Measurements from ENCODE around the gene SDK1.

The SDK1 gene

DNA sequence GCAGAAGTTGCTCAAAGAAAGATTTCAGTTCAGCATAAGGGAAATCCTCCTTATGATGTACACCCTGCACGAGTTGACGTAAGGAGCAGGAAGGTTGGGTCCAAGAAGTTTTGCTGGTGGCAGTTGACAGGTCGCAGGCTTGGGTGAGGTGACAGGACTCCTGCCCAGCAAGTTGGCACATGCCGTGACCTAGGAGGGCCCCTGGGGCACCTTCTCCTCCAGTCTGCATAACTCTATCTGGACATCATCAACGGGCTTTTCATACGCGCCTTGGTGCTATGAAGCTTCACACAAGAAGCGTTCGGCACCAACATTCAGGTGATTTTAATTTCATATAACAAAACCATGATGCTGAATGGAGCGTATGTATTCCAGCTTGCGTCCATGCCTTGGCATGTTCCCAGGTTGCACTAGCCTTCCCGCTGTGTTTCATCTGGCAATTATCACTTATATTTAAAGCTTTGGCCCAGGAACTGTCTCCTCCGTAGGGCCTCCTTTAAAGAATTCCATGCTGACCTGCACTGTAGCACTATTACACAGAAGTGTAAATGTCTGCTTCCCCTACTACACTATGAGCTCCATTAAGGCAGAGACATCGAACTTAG lies 729.4 kb downstream of the SDK1 start:
- no peak for DNase-seq

GRCh38 chr7:4033996-4034395 lies 732.9 kb downstream of the SDK1 start:
- no peak for DNase-seq

DNA sequence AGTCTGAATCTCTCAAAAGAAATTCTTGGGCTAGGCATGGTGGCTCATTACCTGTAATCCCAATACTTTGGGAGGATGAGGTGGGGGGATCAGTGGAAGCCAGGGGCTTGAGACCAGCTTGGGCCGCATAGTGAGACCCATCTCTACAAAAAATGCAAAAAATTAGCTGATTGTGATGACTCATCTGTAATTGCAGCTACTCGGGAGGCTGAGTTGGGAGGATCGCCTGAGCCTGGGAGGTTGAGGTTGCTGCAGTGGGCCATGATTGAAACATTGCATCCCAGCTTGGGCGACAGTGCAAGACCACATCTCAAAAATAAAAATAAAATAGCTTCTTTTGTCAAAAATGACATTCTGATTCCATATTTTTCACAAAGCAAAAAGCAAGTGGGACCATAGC lies 736.3 kb downstream of the SDK1 start:
- no peak for DNase-seq

DNA sequence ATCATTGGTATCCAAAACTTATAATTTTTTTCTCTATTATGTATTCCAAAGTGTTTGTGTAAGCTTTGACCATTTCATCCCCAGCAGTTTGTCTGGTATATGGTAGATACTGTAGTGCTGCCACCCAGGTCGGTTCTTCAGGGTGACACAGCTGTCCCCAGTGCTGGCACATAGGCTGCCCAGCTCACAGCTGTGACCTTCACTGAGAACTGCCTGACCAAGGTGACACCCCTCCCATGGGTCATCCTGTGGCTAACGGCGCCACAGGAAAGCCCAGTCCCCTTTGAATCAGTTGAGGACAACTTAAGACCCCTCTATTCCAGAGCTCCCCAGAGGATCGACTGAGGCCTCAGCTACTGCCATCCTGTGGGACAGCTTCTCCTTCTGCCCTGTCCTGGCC lies 736.8 kb downstream of the SDK1 start:
- no peak for DNase-seq

DNA sequence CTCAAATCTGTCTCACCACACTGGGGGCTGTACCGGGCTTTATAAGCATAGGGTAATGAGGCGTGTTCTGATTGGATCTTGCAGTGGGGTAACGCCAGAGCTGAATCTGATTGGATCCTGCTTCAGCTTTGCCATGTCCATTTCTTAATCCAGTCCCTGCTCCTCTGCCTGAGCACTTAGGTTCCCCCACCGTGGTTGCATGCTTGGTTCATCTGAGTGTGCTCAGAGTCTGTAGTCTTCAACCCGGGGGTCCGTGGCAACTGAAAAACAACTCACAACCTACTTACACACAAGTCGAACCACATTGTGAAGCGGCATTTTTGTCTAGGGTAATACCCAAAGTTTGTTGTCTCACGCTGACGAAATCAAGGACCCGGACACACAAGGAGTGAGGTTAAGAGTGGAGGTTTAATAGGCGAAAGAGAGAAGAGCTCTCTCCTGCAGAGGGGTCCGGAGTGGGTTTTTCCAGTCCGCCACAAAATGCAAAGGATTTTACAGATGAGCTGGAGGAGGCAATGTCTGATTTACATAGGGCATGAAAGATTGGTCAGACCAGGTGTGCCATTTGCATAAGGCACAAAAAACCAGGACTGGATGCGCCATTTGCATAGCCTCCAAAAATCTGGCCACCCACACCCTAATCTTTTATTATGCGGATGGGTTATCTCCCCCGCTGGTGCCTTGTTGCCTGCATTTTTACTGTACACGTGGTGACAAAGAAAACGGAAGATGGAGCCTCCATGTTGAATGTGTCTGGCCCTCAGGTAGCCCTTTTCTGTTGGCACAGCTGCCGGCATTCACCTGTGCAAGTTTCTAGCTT lies 739.3 kb downstream of the SDK1 start:
- DNase-seq: no peak

GRCh38 chr7:4042402-4043045 lies 741.5 kb downstream of the SDK1 start:
- no peak for DNase-seq

GRCh38 chr7:4043988-4044387 lies 742.9 kb downstream of the SDK1 start:
- no peak for DNase-seq

- DNase-seq: no peak
Observed at GRCh38 chr7:4045450-4045849, 744.4 kb downstream of the SDK1 start.

DNA sequence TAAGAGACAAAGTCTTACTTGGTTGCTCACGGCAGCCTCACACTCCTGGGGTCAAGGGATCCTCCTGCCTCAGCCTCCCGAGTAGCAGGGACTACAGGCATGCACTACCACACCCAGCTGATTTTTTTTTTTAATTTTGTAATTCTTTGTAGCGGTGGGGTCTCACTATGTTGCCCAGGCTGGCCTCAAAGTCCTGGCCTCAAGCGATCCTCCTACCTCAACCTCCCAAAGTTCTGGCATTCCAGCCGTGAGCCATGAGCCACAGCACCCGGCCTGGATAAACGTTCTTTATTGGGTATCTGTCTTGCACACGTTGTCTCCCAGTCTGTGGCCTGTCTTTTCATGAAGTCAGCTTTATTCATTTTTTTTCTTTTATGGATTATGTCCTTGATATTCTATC lies 744.9 kb downstream of the SDK1 start:
- DNase-seq: no peak

GRCh38 chr7:4048336-4048735 lies 747.3 kb downstream of the SDK1 start:
- no peak for DNase-seq

- DNase-seq: no peak
Observed at GRCh38 chr7:4049202-4049601, 748.1 kb downstream of the SDK1 start.

GRCh38 chr7:4050126-4050660 lies 749.1 kb downstream of the SDK1 start:
- DNase-seq: no peak

GRCh38 chr7:4051696-4052095 lies 750.6 kb downstream of the SDK1 start:
- DNase-seq: no peak

GRCh38 chr7:4052130-4052529 lies 751.1 kb downstream of the SDK1 start:
- no peak for DNase-seq

DNA sequence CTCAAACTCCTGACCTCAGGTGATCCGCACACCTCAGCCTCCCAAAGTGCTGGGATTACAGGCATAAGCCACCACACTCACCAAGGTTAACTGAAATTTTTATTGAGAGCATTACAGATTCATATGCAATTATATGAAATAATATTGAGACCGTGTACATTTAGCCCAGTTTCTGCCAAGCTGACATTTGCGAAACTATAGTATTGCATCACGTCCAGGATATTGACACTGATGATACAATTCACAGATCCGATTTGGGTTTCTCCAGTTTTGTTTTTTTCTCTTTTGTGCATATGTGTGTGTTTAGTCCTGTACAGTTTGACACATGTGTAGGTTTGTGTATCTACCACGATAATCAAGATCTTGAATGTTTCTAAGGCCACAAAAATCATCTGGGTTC lies 753.1 kb downstream of the SDK1 start:
- DNase-seq: no peak

DNA sequence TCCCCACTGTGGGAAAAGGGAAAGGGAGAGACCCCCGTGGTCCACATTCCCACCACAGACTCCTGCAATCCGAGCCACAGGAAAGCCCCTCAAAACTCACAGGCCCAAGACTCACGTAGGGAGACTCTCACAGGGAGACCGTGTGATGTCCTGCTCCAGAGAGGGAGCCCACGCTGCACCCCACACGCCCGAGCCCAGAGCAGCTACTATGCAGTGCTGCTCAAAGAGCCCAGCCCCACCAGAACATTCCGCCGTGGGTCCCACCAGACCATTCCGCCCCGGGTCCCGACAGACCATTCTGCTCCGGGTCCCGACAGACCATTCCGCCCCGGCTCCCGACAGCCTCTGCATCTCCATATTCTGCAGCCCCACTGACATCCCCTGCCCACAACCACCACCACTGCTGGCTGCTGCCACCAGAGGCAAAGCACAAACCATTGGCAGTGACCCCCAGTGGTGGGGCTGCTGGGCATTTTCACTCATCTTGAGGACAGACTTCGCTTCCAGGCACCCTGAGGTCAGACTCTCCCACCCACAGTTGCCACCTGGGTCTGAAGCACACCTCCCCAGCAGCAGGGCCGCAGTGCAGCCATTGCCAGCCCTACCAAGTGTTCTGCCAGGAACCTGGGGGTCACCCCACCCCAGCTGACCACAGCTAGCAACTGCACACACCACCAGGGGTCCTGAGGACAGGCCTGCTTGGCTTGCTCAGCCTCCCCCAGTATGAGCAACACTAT lies 755.7 kb downstream of the SDK1 start:
- no peak for DNase-seq

DNA sequence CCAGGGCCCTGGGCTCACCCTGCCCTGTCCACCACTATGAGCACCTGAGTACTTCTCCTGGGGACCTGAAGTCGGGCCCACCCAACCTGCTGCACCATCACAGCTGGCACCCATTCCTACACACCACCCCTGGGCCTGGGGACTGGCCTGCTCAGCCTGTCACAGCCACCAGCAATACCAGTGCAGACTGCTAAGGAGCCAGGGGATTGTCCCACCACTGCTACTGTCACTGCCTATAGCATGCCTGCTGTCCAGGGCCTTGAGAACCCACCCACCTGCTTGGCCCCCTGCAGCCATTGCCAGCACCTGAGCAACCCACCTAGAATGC lies 756.2 kb downstream of the SDK1 start:
- DNase-seq: no peak

DNA sequence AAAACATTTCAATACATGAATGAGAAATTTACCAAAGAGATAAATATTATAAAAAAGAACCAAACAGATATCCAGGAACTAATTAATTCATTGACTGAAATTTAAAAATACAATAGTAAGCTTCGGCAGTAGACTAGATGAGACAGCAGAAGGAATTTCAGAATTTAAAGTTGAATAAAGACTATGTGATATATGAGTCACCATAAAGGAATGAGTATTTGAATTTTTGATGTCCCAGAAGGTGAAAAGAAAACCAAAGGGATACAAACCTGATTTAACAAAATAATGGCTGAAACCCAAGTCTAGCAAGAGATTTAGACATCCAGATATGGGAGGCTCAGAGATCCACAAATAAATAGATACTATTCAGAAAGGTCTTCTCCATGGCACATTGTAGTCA lies 757.1 kb downstream of the SDK1 start:
- DNase-seq: no peak

- DNase-seq: no peak
Observed at GRCh38 chr7:4065190-4065589, 764.1 kb downstream of the SDK1 start.

- DNase-seq: no peak
Observed at GRCh38 chr7:4066206-4066605, 765.2 kb downstream of the SDK1 start.

DNA sequence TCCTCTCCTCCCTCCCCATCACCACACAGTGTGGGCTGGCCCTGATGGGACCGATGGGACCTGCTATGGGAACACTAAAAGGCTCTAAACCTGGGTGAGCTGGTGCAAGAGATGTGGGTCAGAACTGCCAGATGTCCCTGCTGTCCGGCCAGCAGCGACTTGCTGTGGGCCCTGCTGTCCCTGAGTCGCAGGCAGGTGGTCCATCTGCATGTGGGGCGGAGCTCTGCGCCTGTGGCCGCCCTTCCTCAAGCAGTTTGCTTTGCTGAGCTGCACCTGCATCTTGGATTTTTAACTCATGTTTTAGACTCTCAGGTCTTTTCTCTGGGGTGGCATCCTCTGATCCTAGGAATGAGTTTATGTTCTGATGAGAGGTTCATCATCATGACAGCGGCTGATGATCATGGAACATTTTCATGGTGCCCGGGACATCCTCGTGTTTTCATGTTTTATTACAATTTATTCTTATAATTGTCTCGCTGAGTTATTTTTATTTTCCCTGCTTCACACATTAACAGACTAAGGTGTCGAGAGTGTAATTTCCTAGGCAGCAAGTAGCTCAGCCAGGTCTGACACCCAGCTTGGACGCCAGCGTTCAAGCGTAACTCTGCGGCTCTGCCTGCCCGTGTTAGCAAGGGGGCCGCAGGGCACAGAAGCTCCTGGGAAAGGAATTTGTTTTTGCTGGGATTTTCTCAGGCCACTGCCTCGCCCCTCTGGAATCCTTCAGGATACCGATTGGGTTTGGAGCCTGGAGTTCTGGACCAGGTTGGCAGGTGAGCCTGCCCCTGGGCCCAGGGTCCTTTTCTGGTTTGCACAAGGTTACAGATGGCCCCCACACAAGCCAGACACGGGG lies 765.8 kb downstream of the SDK1 start:
- no peak for DNase-seq

- DNase-seq: no peak
Observed at GRCh38 chr7:4067476-4067760, 766.4 kb downstream of the SDK1 start.

GRCh38 chr7:4067874-4068273 lies 766.8 kb downstream of the SDK1 start:
- no peak for DNase-seq

Data from CD4-positive, alpha-beta T cell treated with Interleukin-6 for 4 hours (primary cell).